ENCODE measurements around the gene WDR90. TPM values are rescaled to one million over a fixed set of nuclear protein-coding genes. Genes with fewer than 3 reads are reported as not detected.

The WDR90 gene
- total RNA-seq, 1 donor from 2014 or later, result 9.3 TPM

- Mint-ChIP-seq H3K4me1 (peaks cover 3% of the 10 kb centered on the region), H3K9me3 (no peaks in the 10 kb centered on the region), H3K27ac (no peak overlapping the region), H3K27me3 (ENCODE audit: insufficient read depth, low read depth) (no peaks in the 10 kb centered on the region), H3K4me3 (peak overlapping the region; percentile 27), H3K36me3 (no peaks in the 10 kb centered on the region)
- Histone ChIP-seq H3K36me3 (no peaks in the 10 kb centered on the region), H3K4me1 (peaks cover 5% of the 10 kb centered on the region), H3K79me2 (ENCODE audit: low read depth) (no peaks in the 10 kb centered on the region), H3K27ac (no peak overlapping the region), H3K9ac (no peak overlapping the region), H3K9me3 (ENCODE audit: low read depth) (no peaks in the 10 kb centered on the region), H3K27me3 (no peaks in the 10 kb centered on the region), H3F3A (ENCODE audit: low read depth) (peaks cover 9% of the 10 kb centered on the region), H3K4me2 (no peak overlapping the region), H3K4me3 (no peak overlapping the region), H4K20me1 (ENCODE audit: low read depth) (peaks cover 8% of the 10 kb centered on the region), H2AFZ (replicated peaks) (no peak overlapping the region)
- TF ChIP-seq EZH2 (IDR thresholded peaks at IDR 0.05) (no peak), CTCF (IDR thresholded peaks at IDR 0.05) (no peak), EZH2phosphoT487 (IDR thresholded peaks at IDR 0.05) (no peak)
- no peak for DNase-seq (ENCODE audit: low spot score)
These were observed 2.7 kb downstream of the WDR90 start for GRCh38 chr16:651844-652243.

- Histone ChIP-seq H3K4me1 (peaks cover 5% of the 10 kb centered on the region), H4K20me1 (ENCODE audit: low read depth) (peaks cover 5% of the 10 kb centered on the region), H3K79me2 (ENCODE audit: low read depth) (no peaks in the 10 kb centered on the region), H3K27ac (no peak overlapping the region), H2AFZ (replicated peaks) (no peak overlapping the region), H3K9ac (no peak overlapping the region), H3K4me3 (no peak overlapping the region), H3K4me2 (no peak overlapping the region), H3F3A (ENCODE audit: low read depth) (peaks cover 9% of the 10 kb centered on the region), H3K27me3 (no peaks in the 10 kb centered on the region), H3K36me3 (no peaks in the 10 kb centered on the region), H3K9me3 (ENCODE audit: low read depth) (no peaks in the 10 kb centered on the region)
- H3K4me3 Mint-ChIP-seq, result peak overlapping the region; percentile 35
- H3K36me3 Mint-ChIP-seq, result no peaks in the 10 kb centered on the region
- no peak for TF ChIP-seq CTCF (IDR thresholded peaks at IDR 0.05)
- TF ChIP-seq EZH2 (IDR thresholded peaks at IDR 0.05), result no peak
- no peak for TF ChIP-seq EZH2phosphoT487 (IDR thresholded peaks at IDR 0.05)
- H3K27ac Mint-ChIP-seq, result no peak overlapping the region
- no peaks in the 10 kb centered on the region for H3K9me3 Mint-ChIP-seq
- DNase-seq (ENCODE audit: low spot score), result no peak
- peaks cover 3% of the 10 kb centered on the region for H3K4me1 Mint-ChIP-seq
- no peaks in the 10 kb centered on the region for H3K27me3 Mint-ChIP-seq (ENCODE audit: insufficient read depth, low read depth)
These were observed 3.5 kb downstream of the WDR90 start for GRCh38 chr16:652454-653305.

- DNase-seq (ENCODE audit: low spot score), result no peak
- no peaks in the 10 kb centered on the region for H3K36me3 Mint-ChIP-seq
- no peak overlapping the region for H3K4me3 ChIP-seq
- no peak overlapping the region for H3K9ac ChIP-seq
- H3K27ac ChIP-seq, result no peak overlapping the region
- no peaks in the 10 kb centered on the region for H3K36me3 ChIP-seq
- no peak overlapping the region for H3K4me2 ChIP-seq
- no peaks in the 10 kb centered on the region for H3K4me1 ChIP-seq
- no peaks in the 10 kb centered on the region for H3K27me3 ChIP-seq
- peaks cover 3% of the 10 kb centered on the region for H4K20me1 ChIP-seq (ENCODE audit: low read depth)
- no peak overlapping the region for H2AFZ ChIP-seq (replicated peaks)
- no peak overlapping the region for H3K4me3 Mint-ChIP-seq
- no peaks in the 10 kb centered on the region for H3K27me3 Mint-ChIP-seq (ENCODE audit: insufficient read depth, low read depth)
- H3K27ac Mint-ChIP-seq, result no peak overlapping the region
- no peaks in the 10 kb centered on the region for H3F3A ChIP-seq (ENCODE audit: low read depth)
- TF ChIP-seq EZH2 (IDR thresholded peaks at IDR 0.05) (no peak), EZH2phosphoT487 (IDR thresholded peaks at IDR 0.05) (no peak), CTCF (IDR thresholded peaks at IDR 0.05) (no peak)
- no peaks in the 10 kb centered on the region for H3K9me3 Mint-ChIP-seq
- H3K9me3 ChIP-seq (ENCODE audit: low read depth), result no peaks in the 10 kb centered on the region
- H3K79me2 ChIP-seq (ENCODE audit: low read depth), result no peaks in the 10 kb centered on the region
- H3K4me1 Mint-ChIP-seq, result peaks cover 3% of the 10 kb centered on the region
These were observed 4.9 kb downstream of the WDR90 start for GRCh38 chr16:654034-654433.
